SK-N-SH (cell line): ENCODE data around the gene PFKFB2.

Experiments used
- CTCF ChIP-seq: fragments of 200-600 bp; sonication (generic); IDR thresholded peaks from 2 replicates; pipeline ENCODE4 v1.6.1; 2017; ENCODE audit warnings: antibody characterized with exemption, mild to moderate bottlenecking, moderate library complexity
- EP300 ChIP-seq, 2 experiments: IDR thresholded peaks; 2 replicates each; pipeline versions ENCODE4 v1.4.0 to v1.6.1; 2012; ENCODE audit warnings: borderline replicate concordance in 1 of 2, low read depth in 1 of 2, low read length in 1 of 2
- EZH2phosphoT487 ChIP-seq: fragments of 200-600 bp; sonication (generic); IDR thresholded peaks from 2 replicates; pipeline ENCODE4 v1.6.1; 2017; ENCODE audit warnings: low read depth, mixed run types, mild to moderate bottlenecking, antibody characterized with exemption, moderate library complexity, borderline replicate concordance
- FOXJ3 ChIP-seq: sonication (generic); formaldehyde crosslinking; IDR thresholded peaks from 2 replicates; pipeline ENCODE4 v1.5.1; 2020; ENCODE audit warnings: mild to moderate bottlenecking, missing genetic modification reagents
- FOXM1 ChIP-seq: IDR thresholded peaks from 2 replicates; pipeline ENCODE4 v1.4.0; 2012; ENCODE audit warnings: low read depth, mild to moderate bottlenecking
- JUND ChIP-seq: IDR thresholded peaks from 2 replicates; pipeline ENCODE4 v1.4.0; 2012
- NFIC ChIP-seq: IDR thresholded peaks from 2 replicates; pipeline ENCODE4 v1.4.0; 2012; ENCODE audit warnings: borderline replicate concordance
- NRF1 ChIP-seq: IDR thresholded peaks from 2 replicates; pipeline ENCODE4 v1.6.1; 2012; ENCODE audit warnings: low read depth, mild to moderate bottlenecking, low read length
- RCOR1 ChIP-seq: fragments of 150-350 bp; IDR thresholded peaks from 2 replicates; pipeline ENCODE4 v1.6.1; 2017; ENCODE audit warnings: antibody characterized with exemption, low read length
- REST ChIP-seq: IDR thresholded peaks from 2 replicates; pipeline ENCODE4 v1.6.1; 2012; ENCODE audit warnings: mild to moderate bottlenecking, low read depth, low read length, moderate library complexity
- TCF12 ChIP-seq: IDR thresholded peaks from 2 replicates; pipeline ENCODE4 v1.4.0; 2012
- USF1 ChIP-seq: IDR thresholded peaks from 2 replicates; pipeline ENCODE4 v1.4.0; 2012; ENCODE audit warnings: low read depth, borderline replicate concordance
- YY1 ChIP-seq: IDR thresholded peaks from 2 replicates; pipeline ENCODE4 v1.4.0; 2012; ENCODE audit warnings: low read depth, mild to moderate bottlenecking
- ZBTB33 ChIP-seq: IDR thresholded peaks from 2 replicates; pipeline ENCODE4 v1.4.0; 2012; ENCODE audit warnings: low read depth, borderline replicate concordance

- TF ChIP-seq YY1 (no peak), CTCF (peak; percentile 92), RCOR1 (no peak), REST (no peak), USF1 (no peak), ZBTB33 (no peak), FOXJ3 (CRISPR knock-in tag) (no peak), NRF1 (no peak), EZH2phosphoT487 (no peak), EP300 (IDR thresholded peaks at IDR 0.05; ENCODE audit: borderline replicate concordance in 1 of 2, low read depth in 1 of 2, low read length in 1 of 2) (no peak), JUND (no peak), TCF12 (no peak), FOXM1 (no peak), NFIC (no peak)
These were observed 3.1 kb upstream of the PFKFB2 start for GRCh38 chr1:207049974-207050391.
